ENCODE measurements around the gene TPRKB. TPM values are rescaled to one million over a fixed set of nuclear protein-coding genes. Genes with fewer than 3 reads are reported as not detected.

The TPRKB gene
- total and polyA plus RNA-seq, 9 of the 15 experiments (the other 6 are each of a cell fraction or from before 2014, with no cell fraction given): 55.6 to 250 (median 112) TPM

DNA sequence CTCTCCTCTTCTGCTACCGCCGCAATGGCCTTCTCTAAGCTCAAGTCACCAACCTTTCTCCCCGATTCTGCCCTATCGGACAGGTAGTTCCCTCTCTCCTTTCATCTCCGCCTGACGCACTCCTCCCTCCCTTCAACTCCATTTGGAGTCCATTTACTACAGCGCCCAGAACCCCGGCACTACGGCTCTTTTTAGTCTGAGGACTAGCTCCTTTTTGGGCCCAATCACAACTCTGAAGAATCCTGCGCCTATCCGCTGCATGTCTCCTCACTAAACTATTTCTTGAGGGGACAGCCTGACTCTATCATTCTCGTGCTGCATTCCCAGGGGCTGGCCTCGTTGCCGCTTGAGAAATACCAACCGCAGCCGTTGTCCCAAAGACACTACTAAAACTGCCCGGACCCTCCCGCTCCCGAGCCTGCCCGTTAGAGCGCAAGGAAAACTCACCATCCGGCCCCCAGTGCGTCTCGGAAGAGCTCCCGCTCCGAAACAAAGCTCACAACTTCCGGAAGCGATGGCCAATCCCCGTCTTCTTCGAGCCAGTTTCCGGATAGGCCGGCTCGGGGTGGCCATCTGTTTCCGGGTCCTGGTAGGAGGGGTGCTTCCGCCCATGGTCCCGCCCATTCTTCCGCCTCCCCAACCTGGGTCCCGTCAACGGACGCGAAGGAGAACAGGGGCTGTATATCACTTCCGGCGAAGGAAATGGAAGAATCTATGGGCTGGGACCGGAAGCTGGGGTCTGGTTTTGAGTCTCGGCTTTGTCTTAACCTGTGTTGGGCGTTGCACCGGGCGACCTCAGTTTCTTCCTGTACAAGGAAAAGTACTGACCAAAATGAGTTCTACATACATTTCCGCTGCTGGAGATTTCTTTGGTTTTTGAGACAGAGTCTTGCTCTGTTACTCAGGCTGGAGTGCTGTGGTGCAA lies at the start of gene TPRKB (continued):
- TF ChIP-seq ZNF174 (CRISPR knock-in tag; IDR thresholded peaks at IDR 0.05) (no peak), ZNF551 (CRISPR knock-in tag; IDR thresholded peaks at IDR 0.05) (no peak), POLR2AphosphoS5 (IDR thresholded peaks at IDR 0.05; ENCODE audit: control insufficient read depth, insufficient read depth, low read depth, low read length) (peak; percentile 90), IFI16 (CRISPR knock-in tag; IDR thresholded peaks at IDR 0.05) (no peak), EGR1 (conservative IDR thresholded peaks at IDR 0.05) (0 out of 2 replicates have a peak, but pooled peaks have one; percentile 9), MCM7 (IDR thresholded peaks at IDR 0.05) (no peak), NR2C2 (CRISPR knock-in tag; IDR thresholded peaks at IDR 0.05) (peak; percentile 97), NR2C2 (tag; IDR thresholded peaks at IDR 0.05) (peak; percentile 99), COPS2 (conservative IDR thresholded peaks at IDR 0.05) (no peak), KAT2B (IDR thresholded peaks at IDR 0.05; ENCODE audit: low read depth, low read length) (no peak), ZBTB8A (IDR thresholded peaks at IDR 0.05; ENCODE audit: partially characterized antibody) (no peak), TCF3 (CRISPR knock-in tag; IDR thresholded peaks at IDR 0.05) (no peak), PHF8 (IDR thresholded peaks at IDR 0.05; ENCODE audit: borderline replicate concordance, low read length) (peak; percentile 83), ESRRA (IDR thresholded peaks at IDR 0.05; ENCODE audit: borderline replicate concordance, low read depth) (peak; percentile 38; the same call in 1 of the 2 replicates)
- TF ChIP-seq, protein P1, sequence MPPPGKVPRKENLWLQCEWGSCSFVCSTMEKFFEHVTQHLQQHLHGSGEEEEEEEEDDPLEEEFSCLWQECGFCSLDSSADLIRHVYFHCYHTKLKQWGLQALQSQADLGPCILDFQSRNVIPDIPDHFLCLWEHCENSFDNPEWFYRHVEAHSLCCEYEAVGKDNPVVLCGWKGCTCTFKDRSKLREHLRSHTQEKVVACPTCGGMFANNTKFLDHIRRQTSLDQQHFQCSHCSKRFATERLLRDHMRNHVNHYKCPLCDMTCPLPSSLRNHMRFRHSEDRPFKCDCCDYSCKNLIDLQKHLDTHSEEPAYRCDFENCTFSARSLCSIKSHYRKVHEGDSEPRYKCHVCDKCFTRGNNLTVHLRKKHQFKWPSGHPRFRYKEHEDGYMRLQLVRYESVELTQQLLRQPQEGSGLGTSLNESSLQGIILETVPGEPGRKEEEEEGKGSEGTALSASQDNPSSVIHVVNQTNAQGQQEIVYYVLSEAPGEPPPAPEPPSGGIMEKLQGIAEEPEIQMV (tag; conservative IDR thresholded peaks at IDR 0.05; ENCODE audit: low read depth): peak; percentile 100
- TF ChIP-seq, protein P2, sequence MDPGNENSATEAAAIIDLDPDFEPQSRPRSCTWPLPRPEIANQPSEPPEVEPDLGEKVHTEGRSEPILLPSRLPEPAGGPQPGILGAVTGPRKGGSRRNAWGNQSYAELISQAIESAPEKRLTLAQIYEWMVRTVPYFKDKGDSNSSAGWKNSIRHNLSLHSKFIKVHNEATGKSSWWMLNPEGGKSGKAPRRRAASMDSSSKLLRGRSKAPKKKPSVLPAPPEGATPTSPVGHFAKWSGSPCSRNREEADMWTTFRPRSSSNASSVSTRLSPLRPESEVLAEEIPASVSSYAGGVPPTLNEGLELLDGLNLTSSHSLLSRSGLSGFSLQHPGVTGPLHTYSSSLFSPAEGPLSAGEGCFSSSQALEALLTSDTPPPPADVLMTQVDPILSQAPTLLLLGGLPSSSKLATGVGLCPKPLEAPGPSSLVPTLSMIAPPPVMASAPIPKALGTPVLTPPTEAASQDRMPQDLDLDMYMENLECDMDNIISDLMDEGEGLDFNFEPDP (CRISPR knock-in tag; IDR thresholded peaks at IDR 0.05): no peak
- TF ChIP-seq, protein P3, sequence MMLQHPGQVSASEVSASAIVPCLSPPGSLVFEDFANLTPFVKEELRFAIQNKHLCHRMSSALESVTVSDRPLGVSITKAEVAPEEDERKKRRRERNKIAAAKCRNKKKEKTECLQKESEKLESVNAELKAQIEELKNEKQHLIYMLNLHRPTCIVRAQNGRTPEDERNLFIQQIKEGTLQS (IDR thresholded peaks at IDR 0.05): no peak
- TF ChIP-seq, protein P3 (CRISPR knock-in tag; conservative IDR thresholded peaks at IDR 0.05): 0 out of 2 replicates have a peak, but pooled peaks have one; percentile 24
- TF ChIP-seq, protein P4, sequence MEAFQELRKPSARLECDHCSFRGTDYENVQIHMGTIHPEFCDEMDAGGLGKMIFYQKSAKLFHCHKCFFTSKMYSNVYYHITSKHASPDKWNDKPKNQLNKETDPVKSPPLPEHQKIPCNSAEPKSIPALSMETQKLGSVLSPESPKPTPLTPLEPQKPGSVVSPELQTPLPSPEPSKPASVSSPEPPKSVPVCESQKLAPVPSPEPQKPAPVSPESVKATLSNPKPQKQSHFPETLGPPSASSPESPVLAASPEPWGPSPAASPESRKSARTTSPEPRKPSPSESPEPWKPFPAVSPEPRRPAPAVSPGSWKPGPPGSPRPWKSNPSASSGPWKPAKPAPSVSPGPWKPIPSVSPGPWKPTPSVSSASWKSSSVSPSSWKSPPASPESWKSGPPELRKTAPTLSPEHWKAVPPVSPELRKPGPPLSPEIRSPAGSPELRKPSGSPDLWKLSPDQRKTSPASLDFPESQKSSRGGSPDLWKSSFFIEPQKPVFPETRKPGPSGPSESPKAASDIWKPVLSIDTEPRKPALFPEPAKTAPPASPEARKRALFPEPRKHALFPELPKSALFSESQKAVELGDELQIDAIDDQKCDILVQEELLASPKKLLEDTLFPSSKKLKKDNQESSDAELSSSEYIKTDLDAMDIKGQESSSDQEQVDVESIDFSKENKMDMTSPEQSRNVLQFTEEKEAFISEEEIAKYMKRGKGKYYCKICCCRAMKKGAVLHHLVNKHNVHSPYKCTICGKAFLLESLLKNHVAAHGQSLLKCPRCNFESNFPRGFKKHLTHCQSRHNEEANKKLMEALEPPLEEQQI (IDR thresholded peaks at IDR 0.05): 0 out of 2 replicates have a peak, but pooled peaks have one; percentile 56
- TF ChIP-seq, protein P5, sequence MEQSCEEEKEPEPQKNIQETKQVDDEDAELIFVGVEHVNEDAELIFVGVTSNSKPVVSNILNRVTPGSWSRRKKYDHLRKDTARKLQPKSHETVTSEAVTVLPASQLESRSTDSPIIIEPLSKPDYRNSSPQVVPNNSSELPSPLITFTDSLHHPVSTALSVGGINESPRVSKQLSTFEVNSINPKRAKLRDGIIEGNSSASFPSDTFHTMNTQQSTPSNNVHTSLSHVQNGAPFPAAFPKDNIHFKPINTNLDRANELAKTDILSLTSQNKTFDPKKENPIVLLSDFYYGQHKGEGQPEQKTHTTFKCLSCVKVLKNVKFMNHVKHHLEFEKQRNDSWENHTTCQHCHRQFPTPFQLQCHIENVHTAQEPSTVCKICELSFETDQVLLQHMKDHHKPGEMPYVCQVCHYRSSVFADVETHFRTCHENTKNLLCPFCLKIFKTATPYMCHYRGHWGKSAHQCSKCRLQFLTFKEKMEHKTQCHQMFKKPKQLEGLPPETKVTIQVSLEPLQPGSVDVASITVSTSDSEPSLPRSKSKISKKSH (CRISPR knock-in tag; IDR thresholded peaks at IDR 0.05): no peak

All from K562 (cell line).